NCI-H2171 (cell line): Measurements from ENCODE around the gene NBPF8.
"Not testable (repeated sequence)": the region's sequence is repeated elsewhere in the genome, so short reads cannot be mapped to it uniquely, and the experiment has no call there.

Experiments
- DNase-seq: peaks from one replicate; lab custom pipeline; 2025; lab: John Stamatoyannopoulos, UW

NBPF8 gene, protein sequence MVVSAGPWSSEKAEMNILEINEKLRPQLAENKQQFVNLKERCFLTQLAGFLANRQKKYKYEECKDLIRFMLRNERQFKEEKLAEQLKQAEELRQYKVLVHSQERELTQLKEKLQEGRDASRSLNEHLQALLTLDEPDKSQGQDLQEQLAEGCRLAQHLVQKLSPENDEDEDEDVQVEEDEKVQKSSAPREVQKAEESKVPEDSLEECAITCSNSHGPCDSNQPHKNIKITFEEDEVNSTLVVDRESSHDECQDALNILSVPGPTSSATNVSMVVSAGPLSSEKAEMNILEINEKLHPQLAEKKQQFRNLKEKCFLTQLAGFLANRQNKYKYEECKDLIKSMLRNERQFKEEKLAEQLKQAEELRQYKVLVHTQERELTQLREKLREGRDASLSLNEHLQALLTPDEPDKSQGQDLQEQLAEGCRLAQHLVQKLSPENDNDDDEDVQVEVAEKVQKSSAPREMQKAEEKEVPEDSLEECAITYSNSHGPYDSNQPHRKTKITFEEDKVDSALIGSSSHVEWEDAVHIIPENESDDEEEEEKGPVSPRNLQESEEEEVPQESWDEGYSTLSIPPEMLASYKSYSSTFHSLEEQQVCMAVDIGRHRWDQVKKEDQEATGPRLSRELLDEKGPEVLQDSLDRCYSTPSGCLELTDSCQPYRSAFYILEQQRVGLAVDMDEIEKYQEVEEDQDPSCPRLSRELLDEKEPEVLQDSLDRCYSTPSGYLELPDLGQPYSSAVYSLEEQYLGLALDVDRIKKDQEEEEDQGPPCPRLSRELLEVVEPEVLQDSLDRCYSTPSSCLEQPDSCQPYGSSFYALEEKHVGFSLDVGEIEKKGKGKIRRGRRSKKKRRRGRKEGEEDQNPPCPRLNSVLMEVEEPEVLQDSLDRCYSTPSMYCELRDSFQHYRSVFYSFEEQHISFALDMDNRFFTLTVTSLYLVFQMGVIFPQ

DNA sequence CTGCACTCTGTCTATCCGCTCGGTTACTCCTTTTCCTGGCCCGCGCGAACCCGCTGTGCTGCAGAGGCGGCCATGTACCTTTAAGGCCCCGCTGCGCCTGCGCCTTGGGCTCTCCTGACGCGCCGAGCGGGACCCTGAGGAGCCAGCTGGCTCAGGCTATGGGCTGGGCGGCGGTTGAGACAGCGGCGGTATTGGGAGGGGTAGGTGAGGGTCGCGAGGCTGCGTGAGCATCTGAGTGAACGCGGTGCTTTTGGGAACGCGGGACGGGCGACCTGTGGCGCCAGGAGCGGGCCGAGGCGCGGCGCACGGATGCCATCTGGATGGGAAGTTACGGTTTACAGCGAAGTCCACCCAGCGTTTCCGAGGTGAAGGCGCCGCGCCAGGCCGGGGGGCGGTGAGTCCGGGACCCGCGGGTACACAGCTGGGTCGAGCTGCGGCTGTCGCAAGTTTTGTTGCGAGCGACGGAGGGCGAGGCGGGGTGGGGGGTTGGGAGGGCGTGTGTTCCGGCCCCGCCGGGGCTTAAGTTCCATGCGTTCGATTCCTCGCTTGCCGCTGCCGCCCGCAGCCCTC lies at the start of gene NBPF8:
NBPF8 (plus strand) TSS at position 125 of the 570 bp plus-strand sequence. CDS start 21,488 bp downstream, outside the sequence.
- peak; percentile 13 for DNase-seq

DNA sequence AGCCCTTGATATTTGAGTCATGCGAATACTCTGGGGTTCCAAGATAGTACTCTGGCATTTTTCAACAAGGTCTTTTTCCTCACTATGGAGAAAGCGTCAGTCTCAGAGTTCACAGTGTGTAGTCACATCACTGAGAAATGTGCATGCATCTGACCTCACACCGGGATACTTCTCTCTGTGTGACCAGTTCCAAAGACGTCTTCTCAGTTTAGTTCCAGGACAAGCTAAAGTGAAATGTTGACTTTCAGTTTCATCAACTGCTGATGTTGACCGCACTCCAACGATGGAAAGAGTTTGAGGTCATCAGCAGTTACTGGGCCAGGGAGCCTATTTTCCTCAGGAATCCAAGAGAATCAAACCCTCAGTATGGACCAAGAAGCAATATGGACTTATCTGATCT lies 47.1 kb upstream of the NBPF8 start:
- DNase-seq, result not testable (repeated sequence)

DNA sequence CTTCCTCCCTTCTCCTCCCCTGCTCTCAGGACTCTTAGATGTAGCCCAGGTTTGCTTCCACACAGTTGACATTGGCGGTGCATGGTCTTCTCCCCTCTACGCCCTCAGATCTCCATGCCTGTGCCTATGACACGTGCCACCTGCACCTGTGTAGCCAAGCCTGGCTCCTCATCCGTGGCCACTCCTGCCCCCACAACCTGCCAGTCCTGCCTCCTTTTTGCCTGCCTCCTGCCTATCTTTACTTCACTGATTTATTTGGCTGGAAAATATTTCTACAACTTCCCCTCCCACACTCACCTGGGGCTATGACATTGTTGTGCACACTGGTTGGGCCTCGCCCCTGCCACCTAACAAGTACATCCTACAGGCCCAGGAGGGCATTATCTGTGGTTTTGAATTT lies 28.2 kb upstream of the NBPF8 start:
- DNase-seq, result not testable (repeated sequence)

DNA sequence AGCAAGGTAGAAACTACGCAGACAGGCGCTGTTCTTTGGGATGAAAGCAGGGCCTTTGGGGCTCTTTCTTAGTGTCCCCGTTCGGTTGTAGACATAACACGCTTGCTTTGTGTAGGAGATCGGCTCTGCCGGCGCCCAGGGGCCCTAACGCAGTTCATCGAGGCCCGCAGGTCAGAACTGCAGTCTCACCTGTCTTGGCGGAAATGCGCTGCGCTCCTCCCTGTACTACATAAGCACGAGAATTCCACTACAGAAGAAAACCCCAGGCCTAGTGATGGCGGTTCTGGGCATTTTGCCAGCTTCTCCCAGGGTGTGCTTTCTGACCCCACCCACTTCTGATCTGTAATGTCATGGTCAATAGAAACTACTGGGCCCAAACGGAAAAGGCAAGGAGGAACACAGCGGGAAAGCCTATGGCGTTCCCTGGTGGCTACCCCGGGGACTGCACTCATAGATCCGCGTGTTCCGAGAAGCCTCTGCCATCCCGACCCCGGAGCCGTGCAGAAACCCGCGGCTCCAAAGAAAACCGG lies 26.2 kb upstream of the NBPF8 start:
- not testable (repeated sequence) for DNase-seq

DNA sequence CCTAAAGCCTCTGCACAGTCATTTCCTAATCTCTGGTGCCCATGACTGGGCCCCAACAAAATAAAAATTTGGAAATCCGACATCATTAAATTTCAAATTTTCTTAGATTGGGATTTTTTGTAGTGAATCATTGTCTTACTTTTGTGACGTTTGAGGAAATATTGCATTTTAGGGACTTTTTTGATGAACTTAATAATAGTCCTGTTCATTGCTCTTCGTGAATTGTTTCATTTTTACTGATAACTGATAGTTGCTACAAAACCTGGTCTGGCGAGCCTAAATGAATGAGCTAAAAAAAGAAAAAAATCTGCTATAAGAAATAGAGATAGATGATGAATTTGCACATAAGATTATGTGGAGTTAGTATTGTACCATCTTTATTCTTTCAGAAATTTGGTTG lies 23.5 kb upstream of the NBPF8 start:
- DNase-seq, result not testable (repeated sequence)

DNA sequence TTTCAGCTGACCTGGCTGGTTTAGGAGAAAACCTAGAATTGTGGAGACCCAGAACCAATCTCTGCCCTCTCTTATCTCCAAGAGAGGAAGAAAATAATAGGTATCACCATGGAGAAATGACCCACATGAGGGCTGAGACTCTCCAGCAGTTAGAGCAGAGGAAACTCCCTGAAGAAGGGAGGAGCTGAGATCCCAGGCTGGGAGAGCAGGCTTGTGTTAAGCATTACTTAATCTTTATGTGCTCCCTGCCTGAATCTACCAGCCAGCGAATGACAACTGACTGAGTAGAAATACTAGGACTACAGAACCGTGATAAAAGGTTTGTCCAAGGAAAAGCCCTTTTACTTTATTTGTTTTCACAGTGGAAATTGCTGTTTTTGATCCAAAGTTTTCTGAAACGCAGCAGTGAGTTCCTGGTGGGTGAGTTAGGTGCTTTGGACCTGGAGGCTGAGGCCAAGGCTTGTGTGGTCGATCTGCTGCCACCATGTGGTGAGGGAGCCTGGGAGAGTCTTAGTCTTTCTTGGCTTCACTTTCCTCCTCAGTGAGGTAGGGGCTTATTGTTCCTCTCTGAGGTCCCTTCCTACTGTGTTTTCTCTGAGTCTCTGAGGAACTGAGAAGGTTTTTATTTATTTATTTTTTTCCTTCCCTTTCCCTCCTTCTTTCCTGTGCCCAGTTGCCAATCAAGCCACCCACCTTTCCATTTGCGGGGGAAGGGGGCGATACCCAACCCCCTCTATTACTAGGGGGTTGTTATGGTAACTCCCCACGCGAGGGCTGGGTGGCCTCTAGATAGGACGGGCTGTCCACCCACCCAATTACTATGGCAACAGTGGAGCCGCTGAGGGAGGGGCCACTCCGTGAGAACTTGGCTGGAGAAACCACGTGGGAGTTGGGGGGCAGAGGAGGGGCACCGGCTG lies 21.3 kb upstream of the NBPF8 start:
- not testable (repeated sequence) for DNase-seq

DNA sequence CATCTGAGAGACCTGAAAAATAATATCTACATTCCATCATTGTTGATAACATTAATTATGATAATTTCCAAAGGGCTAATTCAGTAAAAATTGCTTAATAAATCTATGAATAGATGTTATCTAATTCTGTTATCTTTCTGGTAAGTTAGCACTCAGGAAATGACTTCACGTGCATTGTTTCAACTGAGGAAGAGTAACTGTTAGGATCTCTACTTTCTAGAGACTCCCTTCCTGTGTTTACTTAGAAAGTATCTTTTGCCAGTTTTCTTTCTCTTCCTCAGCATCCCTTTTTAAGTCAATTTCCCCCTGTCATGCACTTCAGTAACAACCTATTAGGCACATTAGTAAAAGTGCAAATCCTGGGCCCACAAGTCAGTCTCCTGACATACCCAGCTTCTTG lies 9.5 kb upstream of the NBPF8 start:
- not testable (repeated sequence) for DNase-seq

DNA sequence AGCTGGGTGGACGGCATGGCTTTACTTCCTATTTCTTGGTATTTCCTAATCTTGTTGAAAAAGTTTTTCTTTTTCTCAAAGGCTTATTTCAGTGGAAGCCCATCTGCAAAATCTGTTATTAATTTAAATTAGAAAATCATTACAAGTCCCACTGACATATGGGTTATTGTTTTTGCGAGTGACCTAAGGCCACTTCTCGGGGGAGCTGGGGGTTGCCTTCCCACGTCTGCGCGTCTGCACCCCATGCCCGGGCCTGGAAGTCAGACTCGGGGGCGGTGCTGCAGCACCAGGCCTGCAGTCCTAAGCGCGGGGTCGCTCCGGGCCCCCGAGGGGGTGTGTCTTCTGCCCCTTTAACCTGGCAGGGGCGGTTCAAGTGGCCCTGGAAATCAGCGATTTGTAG lies 384 bp upstream of the NBPF8 start:
- DNase-seq, result not testable (repeated sequence)

DNA sequence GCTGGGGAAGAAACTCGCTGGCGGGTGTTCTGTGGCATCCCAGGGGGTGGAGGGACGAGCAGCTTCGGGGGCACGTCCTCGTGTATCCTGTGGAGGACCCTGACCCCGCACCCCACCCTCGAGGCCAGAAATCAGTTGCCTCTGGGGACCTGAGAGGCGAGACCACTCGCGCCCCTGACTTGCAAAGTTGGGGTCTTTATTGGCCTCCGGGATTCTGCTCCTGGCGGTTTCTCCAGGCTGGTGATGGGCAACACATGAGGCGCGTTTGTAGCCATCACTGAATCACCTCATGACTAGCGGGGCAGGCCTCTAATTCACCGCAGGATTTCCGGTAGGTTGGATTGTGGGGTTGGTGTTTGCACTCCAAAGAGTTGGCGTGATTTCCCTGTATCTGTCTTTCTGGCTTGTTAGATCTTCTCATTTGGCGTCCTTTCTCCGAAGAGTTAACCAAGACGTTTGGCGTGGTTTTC lies 692 bp downstream of the NBPF8 start:
- peak; percentile 1 for DNase-seq

DNA sequence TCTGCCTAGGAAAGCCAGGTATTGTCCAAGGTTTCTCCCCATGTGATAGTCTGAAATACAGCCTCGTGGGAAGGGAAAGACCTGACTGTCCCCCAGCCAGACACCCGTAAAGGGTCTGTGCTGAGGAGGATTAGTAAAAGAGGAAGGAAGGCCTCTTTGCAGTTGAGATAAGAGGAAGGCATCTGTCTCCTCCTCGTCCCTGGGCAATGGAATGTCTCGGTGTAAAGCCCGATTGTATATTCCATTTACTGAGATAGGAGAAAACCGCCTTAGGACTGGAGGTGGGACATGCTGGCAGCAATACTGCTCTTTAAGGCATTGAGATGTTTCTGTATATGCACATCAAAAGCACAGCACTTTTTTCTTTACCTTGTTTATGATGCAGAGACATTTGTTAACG lies 10.2 kb downstream of the NBPF8 start:
- not testable (repeated sequence) for DNase-seq

DNA sequence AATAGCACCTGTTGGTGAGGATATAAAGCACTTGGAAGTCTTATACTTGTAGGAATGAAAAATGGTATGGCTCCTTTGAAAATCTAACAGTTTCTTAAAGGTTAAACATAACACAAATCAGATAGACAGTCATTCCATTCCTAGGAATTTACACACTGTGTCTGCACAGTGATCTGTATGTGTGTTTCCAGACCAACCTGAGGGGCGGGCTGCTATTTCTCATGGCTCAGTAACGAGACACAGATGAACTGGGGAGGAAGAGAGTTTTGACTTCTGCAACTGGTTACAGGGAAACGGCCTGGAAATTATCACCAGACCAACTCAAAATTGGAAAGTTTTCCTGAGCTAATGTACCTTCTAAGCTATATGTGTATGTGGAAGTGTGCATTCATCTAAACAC lies 16.8 kb downstream of the NBPF8 start:
- not testable (repeated sequence) for DNase-seq

DNA sequence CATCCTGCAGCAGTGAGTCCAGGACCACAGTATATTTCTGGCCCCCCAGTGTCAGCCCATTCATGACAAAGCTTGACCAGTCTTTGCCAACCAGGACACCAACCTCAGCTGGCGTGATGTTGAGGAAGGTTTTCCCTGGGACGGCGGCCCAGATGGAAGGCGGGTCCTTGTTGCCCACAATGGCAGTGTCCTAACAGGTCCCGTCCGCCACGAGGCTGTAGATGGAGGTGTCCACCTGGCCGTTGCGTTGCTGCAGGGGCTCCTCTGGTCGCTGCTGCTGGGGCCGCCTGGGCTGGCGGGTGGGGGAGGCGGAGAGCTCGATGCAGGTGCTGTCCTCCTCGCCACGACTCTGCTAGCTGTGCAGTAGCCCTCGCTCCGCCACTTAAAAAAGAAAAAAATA lies 19.0 kb downstream of the NBPF8 start:
- not testable (repeated sequence) for DNase-seq

DNA sequence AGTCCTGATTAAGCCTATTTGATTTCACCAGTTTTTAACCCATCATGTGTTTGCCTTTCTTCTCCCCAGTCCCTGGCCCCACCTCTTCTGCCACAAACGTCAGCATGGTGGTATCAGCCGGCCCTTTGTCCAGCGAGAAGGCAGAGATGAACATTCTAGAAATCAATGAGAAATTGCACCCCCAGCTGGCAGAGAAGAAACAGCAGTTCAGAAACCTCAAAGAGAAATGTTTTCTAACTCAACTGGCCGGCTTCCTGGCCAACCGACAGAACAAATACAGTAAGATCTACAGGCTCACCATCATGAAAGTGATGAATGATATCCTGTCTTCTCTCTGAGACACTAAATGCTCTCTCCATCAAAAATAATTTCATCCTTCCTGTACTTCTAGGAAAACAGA lies 34.3 kb downstream of the NBPF8 start:
- DNase-seq, result not testable (repeated sequence)
